ENCODE data around the gene PSMB3. TPM values are rescaled to one million over a fixed set of nuclear protein-coding genes. Genes with fewer than 3 reads are reported as not detected.

The PSMB3 gene
- total RNA-seq, 1 donor from 2014 or later, result 175 TPM

DNA sequence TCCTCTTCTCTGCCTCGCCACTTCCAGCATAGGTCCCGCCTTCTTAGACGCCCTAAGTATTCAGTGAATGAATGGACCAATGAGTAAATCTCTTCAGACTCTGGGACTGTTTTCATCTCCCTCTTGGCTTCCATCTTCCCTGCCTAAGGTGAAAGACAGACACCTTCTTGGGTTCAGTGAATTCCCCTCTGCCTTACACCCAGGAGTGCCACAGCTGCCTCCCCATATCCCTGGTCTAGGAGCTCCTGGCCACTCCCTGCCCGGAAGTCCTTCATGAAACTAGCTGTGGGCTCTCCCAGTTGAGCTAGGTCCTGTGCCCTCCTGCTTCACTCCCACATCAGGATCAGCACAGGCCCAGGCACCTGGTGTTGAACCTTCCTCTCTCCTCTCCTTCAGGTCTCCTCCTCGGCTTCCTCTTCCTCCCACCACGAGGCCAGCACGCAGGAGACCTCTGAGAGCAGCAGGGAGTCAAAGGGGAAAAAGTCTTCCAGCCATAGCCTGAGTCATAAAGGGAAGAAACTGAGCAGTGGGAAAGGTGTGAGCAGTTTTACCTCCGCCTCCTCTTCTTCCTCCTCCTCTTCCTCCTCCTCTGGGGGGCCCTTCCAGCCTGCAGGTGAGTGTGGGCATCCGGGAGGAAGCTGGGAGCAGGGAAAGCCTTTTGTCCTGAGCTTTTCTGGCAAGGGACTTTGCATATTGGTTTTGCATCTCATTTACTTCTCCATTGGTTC lies 37.2 kb upstream of the PSMB3 start:
- peaks cover 12% of the 10 kb centered on the region for H3K27me3 Mint-ChIP-seq (ENCODE audit: unreplicated experiment)
- H3K9me3 Mint-ChIP-seq (ENCODE audit: unreplicated experiment), result no peaks in the 10 kb centered on the region
- DNase-seq (ENCODE audit: low spot score), result no peak
- peaks cover 12% of the 10 kb centered on the region for H3K36me3 Mint-ChIP-seq (ENCODE audit: low read depth, unreplicated experiment)
- no peak overlapping the region for H3K27ac Mint-ChIP-seq (ENCODE audit: unreplicated experiment)
- peaks cover 19% of the 10 kb centered on the region for H3K4me1 Mint-ChIP-seq (ENCODE audit: unreplicated experiment)
- peak overlapping the region; percentile 62 for H3K4me3 Mint-ChIP-seq (ENCODE audit: unreplicated experiment)
- TF ChIP-seq, protein P1, sequence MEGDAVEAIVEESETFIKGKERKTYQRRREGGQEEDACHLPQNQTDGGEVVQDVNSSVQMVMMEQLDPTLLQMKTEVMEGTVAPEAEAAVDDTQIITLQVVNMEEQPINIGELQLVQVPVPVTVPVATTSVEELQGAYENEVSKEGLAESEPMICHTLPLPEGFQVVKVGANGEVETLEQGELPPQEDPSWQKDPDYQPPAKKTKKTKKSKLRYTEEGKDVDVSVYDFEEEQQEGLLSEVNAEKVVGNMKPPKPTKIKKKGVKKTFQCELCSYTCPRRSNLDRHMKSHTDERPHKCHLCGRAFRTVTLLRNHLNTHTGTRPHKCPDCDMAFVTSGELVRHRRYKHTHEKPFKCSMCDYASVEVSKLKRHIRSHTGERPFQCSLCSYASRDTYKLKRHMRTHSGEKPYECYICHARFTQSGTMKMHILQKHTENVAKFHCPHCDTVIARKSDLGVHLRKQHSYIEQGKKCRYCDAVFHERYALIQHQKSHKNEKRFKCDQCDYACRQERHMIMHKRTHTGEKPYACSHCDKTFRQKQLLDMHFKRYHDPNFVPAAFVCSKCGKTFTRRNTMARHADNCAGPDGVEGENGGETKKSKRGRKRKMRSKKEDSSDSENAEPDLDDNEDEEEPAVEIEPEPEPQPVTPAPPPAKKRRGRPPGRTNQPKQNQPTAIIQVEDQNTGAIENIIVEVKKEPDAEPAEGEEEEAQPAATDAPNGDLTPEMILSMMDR (IDR thresholded peaks at IDR 0.05; ENCODE audit: unreplicated experiment), result no peak

DNA sequence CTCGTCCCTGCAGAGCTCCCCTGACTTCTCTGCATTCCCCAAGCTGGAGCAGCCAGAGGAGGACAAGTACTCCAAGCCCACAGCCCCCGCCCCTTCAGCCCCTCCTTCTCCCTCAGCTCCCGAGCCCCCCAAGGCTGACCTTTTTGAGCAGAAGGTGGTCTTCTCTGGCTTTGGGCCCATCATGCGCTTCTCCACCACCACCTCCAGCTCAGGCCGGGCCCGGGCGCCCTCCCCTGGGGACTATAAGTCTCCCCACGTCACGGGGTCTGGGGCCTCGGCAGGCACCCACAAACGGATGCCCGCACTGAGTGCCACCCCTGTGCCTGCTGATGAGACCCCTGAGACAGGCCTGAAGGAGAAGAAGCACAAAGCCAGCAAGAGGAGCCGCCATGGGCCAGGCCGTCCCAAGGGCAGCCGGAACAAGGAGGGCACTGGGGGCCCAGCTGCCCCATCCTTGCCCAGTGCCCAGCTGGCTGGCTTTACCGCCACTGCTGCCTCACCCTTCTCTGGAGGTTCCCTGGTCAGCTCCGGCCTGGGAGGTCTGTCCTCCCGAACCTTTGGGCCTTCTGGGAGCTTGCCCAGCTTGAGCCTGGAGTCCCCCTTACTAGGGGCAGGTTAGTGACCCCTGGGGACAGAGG lies 36.1 kb upstream of the PSMB3 start:
- Mint-ChIP-seq H3K4me3 (ENCODE audit: unreplicated experiment) (no peak overlapping the region), H3K4me1 (ENCODE audit: unreplicated experiment) (peaks cover 16% of the 10 kb centered on the region), H3K36me3 (ENCODE audit: low read depth, unreplicated experiment) (peaks cover 13% of the 10 kb centered on the region), H3K27me3 (ENCODE audit: unreplicated experiment) (peaks cover 11% of the 10 kb centered on the region), H3K9me3 (ENCODE audit: unreplicated experiment) (no peaks in the 10 kb centered on the region), H3K27ac (ENCODE audit: unreplicated experiment) (no peak overlapping the region)
- no peak for DNase-seq (ENCODE audit: low spot score)
- TF ChIP-seq, protein P1 (IDR thresholded peaks at IDR 0.05; ENCODE audit: unreplicated experiment), result no peak

DNA sequence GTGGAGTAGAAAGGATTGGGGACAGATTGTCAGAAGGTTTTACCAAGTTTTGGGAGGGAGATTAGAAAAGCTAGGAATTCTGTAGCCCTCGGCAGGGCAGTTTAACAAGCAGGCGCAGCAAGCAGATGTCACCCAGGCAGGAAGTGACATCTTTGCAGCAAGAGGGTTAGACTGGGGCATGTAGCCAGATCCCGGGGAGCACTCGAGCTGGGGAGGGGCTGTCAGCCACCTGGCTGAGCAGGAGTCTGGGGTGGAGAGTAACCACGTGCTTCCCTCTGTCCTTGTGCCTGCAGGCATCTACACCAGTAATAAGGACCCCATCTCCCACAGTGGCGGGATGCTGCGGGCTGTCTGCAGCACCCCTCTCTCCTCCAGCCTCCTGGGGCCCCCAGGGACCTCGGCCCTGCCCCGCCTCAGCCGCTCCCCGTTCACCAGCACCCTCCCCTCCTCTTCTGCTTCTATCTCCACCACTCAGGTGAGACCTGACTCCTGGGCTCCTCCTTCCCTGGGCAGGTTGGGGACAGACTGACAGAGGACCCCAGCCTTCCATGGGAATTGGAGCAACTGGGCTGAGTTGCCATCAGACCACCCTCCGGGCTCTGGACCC lies 35.3 kb upstream of the PSMB3 start:
- DNase-seq (ENCODE audit: low spot score), result no peak
- TF ChIP-seq, protein P1 (IDR thresholded peaks at IDR 0.05; ENCODE audit: unreplicated experiment), result no peak
- Mint-ChIP-seq H3K36me3 (ENCODE audit: low read depth, unreplicated experiment) (peaks cover 12% of the 10 kb centered on the region), H3K4me3 (ENCODE audit: unreplicated experiment) (no peak overlapping the region), H3K4me1 (ENCODE audit: unreplicated experiment) (peaks cover 16% of the 10 kb centered on the region), H3K9me3 (ENCODE audit: unreplicated experiment) (no peaks in the 10 kb centered on the region), H3K27me3 (ENCODE audit: unreplicated experiment) (peaks cover 11% of the 10 kb centered on the region), H3K27ac (ENCODE audit: unreplicated experiment) (no peak overlapping the region)

DNA sequence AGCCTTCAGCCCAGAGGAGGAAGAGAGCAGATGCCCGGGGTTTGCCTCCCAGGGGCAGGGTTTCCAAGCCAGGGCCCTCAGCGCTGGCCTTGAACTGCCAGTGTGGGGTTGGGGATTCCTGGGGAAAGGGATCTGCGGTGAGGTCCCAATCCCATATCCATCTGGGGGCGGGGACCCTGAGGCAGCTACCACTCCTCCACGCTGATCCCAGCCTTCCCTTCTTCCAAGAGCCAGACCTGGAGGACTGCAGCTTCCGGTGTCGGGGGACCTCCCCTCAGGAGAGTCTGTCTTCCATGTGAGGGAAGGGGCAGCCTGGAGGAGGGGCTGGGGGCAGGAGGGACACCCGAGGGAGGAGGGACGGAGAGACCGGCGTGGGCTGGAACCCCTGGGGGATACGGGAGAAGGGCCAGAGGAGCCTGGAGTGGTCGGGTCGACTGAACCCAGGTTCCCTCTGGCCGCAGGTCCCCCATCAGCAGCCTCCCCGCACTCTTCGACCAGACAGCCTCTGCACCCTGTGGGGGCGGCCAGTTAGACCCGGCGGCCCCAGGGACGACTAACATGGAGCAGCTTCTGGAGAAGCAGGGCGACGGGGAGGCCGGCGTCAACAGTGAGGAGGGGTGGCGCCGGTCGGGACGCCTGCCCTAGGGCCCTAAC lies 33.1 kb upstream of the PSMB3 start:
- Mint-ChIP-seq H3K4me3 (ENCODE audit: unreplicated experiment) (peak overlapping the region; percentile 83), H3K9me3 (ENCODE audit: unreplicated experiment) (no peaks in the 10 kb centered on the region), H3K27me3 (ENCODE audit: unreplicated experiment) (peaks cover 13% of the 10 kb centered on the region), H3K4me1 (ENCODE audit: unreplicated experiment) (peaks cover 16% of the 10 kb centered on the region), H3K27ac (ENCODE audit: unreplicated experiment) (no peak overlapping the region), H3K36me3 (ENCODE audit: low read depth, unreplicated experiment) (peaks cover 9% of the 10 kb centered on the region)
- DNase-seq (ENCODE audit: low spot score), result no peak
- TF ChIP-seq, protein P1 (IDR thresholded peaks at IDR 0.05; ENCODE audit: unreplicated experiment), result no peak
